IPS-20b (cell line): ENCODE measurements around the gene P3R3URF.
"Not testable (repeated sequence)": the region's sequence is repeated elsewhere in the genome, so short reads cannot be mapped to it uniquely, and the experiment has no call there.

Experiments used
- H3K27ac ChIP-seq: one replicate; pipeline ENCODE4 v1.5.1; 2013; ENCODE audit warnings: low read length
- H3K27me3 ChIP-seq: 2 replicates; pipeline ENCODE4 v1.6.1; 2013; ENCODE audit warnings: mild to moderate bottlenecking, low read length, inconsistent platforms; ENCODE audit not compliant: insufficient read depth
- H3K36me3 ChIP-seq: 2 replicates; pipeline ENCODE4 v1.6.1; 2013; ENCODE audit warnings: low read depth, mild to moderate bottlenecking, inconsistent platforms, low read length, moderate library complexity; ENCODE audit not compliant: insufficient read depth
- H3K4me1 ChIP-seq: 2 replicates; pipeline ENCODE4 v1.6.1; 2013; ENCODE audit warnings: mild to moderate bottlenecking, control low read depth, inconsistent platforms, low read length, moderate library complexity; ENCODE audit not compliant: insufficient read depth
- H3K4me3 ChIP-seq: 2 replicates; pipeline ENCODE4 v1.5.1; 2013; ENCODE audit warnings: mild to moderate bottlenecking, low read length, inconsistent platforms
- H3K9ac ChIP-seq: 2 replicates; pipeline ENCODE4 v1.6.1; 2013; ENCODE audit warnings: low read depth, mild to moderate bottlenecking, inconsistent platforms, low read length, moderate library complexity
- H3K9me3 ChIP-seq: 2 replicates; pipeline ENCODE4 v1.6.1; 2013; ENCODE audit warnings: mild to moderate bottlenecking, low read depth, low read length, inconsistent platforms; ENCODE audit not compliant: insufficient read depth

P3R3URF gene

DNA sequence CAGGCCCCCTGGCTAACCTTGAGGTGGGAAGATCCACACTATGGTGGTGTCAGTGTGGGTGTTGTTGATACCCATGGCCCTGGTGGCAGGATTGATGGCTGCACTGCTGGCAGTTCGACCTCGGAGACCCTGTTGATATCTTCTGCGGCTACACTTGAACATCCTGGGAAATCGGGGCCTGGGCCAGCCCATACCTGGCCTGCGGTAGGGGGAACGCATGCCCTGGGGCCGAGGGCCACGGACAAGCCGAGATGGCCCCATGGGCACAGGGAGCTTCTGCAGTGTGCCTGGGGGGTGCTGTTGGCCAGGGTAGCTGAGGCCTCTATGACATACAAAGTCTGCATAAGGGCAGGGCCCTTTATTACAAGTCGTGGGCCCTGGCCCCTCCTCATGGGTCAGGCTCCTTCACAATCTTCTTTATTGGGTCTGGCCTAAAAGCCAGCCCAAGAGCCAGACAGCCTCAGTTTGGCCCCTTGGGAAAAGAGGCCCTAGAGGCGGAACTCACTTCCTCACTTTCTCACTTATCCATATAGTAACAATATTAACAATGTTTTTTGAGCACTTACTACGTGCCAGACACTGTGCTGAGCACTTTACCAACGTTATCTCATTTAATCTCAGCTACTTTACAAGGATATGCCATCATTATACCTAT is at the start of gene P3R3URF:
P3R3URF (minus strand) TSS at position 278 of the 655 bp plus-strand sequence; CDS start at position 261, 17 bp downstream.
- Histone ChIP-seq H3K9me3 (no peaks in the 10 kb centered on the region), H3K27me3 (peaks cover 5% of the 10 kb centered on the region; the same call in 1 of the 2 replicates), H3K27ac (no peak within 1 kb of the TSS), H3K36me3 (no peaks in the 10 kb centered on the region), H3K4me1 (peaks cover 2% of the 10 kb centered on the region), H3K4me3 (no peak within 1 kb of the TSS), H3K9ac (no peak within 1 kb of the TSS)

DNA sequence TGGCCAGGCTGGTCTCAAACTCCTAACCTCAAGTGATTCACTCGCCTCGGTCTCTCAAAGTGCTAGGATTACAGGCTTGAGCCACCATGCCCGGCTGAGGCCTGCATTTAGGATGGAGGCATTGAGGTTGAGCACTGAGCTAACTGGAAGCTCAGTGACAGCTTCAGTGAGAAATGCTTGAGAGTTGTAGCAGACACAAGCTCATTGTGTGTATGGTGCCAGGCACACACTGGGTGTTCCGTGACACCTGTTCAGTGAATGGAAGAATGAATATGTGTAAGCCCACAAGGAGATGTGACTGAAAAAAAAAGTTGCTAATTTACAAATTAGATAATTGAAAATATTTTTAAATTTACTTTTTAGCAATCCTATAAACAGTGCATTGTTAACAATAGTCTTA is 48.7 kb upstream of the P3R3URF start:
- H3K27me3 ChIP-seq = no peaks in the 10 kb centered on the region

DNA sequence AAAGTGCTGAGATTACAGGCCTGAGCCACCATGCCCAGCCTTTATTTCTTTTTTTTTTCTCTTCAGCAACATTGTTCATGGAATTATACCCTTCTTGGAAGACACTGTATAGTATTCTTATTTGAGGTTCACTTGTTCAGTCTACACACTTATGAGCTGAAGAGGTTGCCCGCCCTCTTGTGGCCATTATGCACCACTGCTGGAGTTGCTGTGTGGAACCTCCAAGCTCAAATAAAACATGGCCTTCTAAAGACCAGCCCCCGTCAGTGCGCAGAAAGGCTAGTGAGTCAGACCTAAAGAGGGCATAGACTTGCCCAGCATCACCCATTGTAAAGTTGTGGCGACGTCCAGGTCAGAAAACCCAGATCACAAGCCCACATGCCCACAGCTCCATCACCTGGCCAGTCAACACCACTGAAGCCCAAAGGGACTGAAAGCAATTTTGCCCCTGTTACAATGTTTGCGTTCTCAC is 47.2 kb upstream of the P3R3URF start:
- Histone ChIP-seq H3K27ac (no peak overlapping the region), H3K4me3 (no peak overlapping the region), H3K27me3 (no peaks in the 10 kb centered on the region), H3K9ac (no peak overlapping the region), H3K9me3 (no peaks in the 10 kb centered on the region), H3K36me3 (no peaks in the 10 kb centered on the region), H3K4me1 (peaks cover 15% of the 10 kb centered on the region; the same call in 1 of the 2 replicates)

More for the DNA sequence above, 48.7 kb upstream of the P3R3URF start:
- Histone ChIP-seq H3K9me3 (no peaks in the 10 kb centered on the region), H3K4me3 (no peak overlapping the region), H3K27ac (no peak overlapping the region), H3K36me3 (no peaks in the 10 kb centered on the region), H3K9ac (no peak overlapping the region), H3K4me1 (peaks cover 15% of the 10 kb centered on the region; the same call in 1 of the 2 replicates)

DNA sequence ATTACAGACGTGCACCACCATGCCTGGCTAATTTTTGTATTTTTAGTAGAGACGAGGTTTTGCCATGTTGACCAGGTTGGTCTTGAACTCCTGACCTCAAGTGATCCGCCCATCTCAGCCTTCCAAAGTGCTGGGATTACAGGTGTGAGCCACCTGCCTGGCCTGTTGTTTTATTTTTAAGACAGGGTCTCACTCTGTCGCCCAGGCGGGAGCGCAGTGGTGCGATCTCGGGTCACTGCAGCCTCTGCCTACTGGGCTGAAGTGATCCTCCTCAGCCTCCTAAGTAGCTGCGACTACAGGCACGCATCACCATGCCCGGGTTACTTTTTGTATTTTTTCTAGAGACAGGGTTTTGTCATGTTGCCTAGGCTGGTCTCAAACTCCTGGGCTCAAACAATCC is 46.8 kb upstream of the P3R3URF start:
- not testable (repeated sequence) for H3K27me3 ChIP-seq, H3K4me3 ChIP-seq, H3K27ac ChIP-seq, H3K9ac ChIP-seq, H3K36me3 ChIP-seq, H3K9me3 ChIP-seq
- peaks cover 15% of the 10 kb centered on the region; the same call in 1 of the 2 replicates for H3K4me1 ChIP-seq

DNA sequence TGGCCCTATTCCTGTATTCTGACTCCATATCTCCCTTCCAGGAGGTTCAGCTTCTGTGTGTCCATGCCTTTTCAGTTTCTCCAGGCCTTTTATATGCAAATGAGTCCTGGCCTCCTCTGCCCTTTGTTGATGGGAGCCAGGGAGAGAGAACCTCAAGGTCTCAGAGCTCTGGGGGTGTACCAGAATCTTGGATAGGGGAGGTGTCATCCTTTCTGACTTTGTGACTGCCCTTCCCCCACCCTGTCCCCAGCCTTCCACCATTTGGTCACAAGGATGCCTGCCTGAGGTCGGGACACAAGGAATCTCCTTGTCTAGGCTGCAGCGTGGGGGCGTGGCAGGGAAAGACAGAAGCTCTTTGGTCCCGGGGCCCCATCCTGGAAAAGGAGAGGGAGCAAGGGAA is 45.5 kb upstream of the P3R3URF start:
- Histone ChIP-seq H3K9ac (peak overlapping the region; percentile 20; the same call in 1 of the 2 replicates), H3K27ac (no peak overlapping the region), H3K4me1 (peaks cover 15% of the 10 kb centered on the region; the same call in 1 of the 2 replicates), H3K27me3 (no peaks in the 10 kb centered on the region), H3K4me3 (peak overlapping the region; percentile 3; the same call in 1 of the 2 replicates), H3K9me3 (no peaks in the 10 kb centered on the region), H3K36me3 (no peaks in the 10 kb centered on the region)

DNA sequence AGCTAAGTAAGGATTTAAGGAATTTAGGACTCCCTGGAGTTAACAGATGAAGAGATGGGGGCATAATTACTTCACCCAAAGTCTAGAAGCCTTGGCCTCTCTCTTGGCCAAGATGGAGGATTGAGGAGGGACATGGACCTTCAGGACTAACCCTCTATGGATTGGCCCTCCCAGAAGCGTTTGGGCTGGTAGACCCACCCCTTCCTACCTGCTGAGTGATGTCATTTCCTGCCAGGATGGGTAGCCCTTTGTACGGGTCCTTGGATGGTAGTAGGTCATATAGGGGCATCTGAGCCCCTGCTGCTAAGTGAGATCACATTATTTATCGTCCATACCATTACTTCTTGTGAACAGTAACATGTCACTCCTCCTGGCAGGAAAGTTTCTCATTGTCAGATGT is 44.5 kb upstream of the P3R3URF start:
- Histone ChIP-seq H3K27ac (no peak overlapping the region), H3K9ac (no peak overlapping the region), H3K36me3 (no peaks in the 10 kb centered on the region), H3K4me1 (peaks cover 15% of the 10 kb centered on the region; the same call in 1 of the 2 replicates), H3K4me3 (no peak overlapping the region), H3K9me3 (no peaks in the 10 kb centered on the region), H3K27me3 (no peaks in the 10 kb centered on the region)

DNA sequence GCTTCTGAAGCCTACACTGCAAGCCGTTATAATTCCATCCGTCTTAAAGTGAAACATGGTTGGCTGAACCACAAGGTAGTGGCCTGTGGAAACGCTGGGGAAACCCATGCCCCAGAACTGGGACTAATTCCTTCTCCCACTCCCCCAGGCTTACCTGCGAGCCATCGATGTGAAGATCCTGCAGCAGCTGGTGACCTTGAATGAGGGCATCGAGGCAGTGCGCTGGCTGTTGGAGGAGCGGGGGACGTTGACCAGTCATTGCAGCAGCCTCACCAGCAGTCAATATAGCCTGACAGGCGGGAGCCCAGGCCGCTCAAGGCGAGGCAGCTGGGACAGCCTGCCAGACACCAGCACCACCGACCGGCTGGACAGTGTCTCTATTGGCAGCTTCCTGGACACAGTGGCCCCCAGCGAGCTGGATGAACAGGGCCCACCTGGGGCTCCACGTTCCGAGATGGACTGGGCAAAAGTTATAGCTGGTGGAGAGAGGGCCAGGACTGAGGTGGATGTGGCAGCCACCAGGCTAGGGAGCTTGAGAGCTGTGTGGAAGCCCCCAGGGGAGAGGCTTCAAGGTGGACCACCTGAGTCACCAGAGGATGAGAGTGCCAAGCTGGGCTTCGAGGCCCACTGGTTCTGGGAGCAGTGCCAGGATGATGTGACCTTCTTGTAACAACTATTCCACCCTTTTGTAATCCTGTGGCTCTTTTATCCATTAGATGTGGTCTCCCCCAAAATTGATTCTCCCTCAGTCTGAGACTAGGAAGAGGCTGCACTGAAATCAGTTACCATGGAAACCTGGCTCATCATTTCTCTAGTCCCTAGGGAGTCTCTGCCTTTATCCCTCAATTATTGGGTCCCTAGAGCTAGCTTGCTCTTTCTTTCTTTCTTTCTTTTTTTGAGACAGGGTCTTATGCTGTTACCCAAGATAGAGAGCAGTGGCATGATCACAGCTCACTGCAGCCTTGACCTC is 43.5 kb upstream of the P3R3URF start:
- no peak overlapping the region for H3K4me3 ChIP-seq
- no peak overlapping the region for H3K9ac ChIP-seq
- no peaks in the 10 kb centered on the region for H3K9me3 ChIP-seq
- peaks cover 15% of the 10 kb centered on the region; the same call in 1 of the 2 replicates for H3K4me1 ChIP-seq
- no peaks in the 10 kb centered on the region for H3K27me3 ChIP-seq
- no peaks in the 10 kb centered on the region for H3K36me3 ChIP-seq
- no peak overlapping the region for H3K27ac ChIP-seq

DNA sequence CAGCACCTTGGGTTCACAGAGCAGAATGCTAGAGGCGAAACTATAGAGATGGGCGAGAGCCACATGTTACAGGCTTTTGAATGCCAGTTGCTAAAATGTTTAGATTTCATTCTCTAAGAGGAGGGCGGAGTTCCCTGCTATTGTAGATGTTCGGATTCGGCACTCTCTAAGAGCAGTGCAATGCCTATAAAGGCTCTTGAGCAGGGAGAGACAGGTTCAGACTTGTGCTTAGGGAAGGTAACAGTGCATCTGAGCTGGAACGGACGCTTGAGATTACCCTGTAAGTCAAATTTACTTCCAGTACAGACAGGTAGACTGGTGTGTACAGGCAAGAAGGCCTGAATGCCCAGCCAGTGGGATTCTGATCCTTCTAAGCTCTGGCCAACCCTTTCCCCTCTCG is 42.2 kb upstream of the P3R3URF start:
- no peak overlapping the region for H3K27ac ChIP-seq
- no peaks in the 10 kb centered on the region for H3K36me3 ChIP-seq

DNA sequence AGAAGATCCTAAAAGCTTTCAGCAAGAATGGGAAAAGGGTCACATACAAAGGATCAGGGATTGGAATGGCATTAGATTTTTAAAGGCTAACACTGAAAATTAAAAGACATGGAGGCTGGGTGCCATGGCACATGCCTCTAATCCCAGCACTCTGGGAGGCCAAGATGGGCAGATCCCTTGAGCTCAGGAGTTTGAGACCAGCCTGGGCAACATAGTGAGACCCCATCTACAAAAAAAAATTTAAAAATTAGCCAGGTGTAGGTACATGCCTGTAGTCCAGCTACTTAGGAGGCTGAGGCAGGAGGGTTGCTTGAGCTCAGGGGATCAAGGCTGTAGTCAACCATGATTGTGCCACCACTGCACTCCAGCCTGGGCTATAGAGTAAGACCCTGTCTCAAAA is 39.2 kb upstream of the P3R3URF start:
- H3K27me3 ChIP-seq = no peaks in the 10 kb centered on the region
- H3K4me1 ChIP-seq = no peaks in the 10 kb centered on the region
- no peak overlapping the region for H3K4me3 ChIP-seq
- H3K9ac ChIP-seq = no peak overlapping the region
- no peak overlapping the region for H3K27ac ChIP-seq
- H3K9me3 ChIP-seq = no peaks in the 10 kb centered on the region
- no peaks in the 10 kb centered on the region for H3K36me3 ChIP-seq

More for the DNA sequence above, 42.2 kb upstream of the P3R3URF start:
- Histone ChIP-seq H3K9ac (no peak overlapping the region), H3K4me3 (no peak overlapping the region), H3K4me1 (peaks cover 15% of the 10 kb centered on the region; the same call in 1 of the 2 replicates), H3K9me3 (no peaks in the 10 kb centered on the region), H3K27me3 (no peaks in the 10 kb centered on the region)

DNA sequence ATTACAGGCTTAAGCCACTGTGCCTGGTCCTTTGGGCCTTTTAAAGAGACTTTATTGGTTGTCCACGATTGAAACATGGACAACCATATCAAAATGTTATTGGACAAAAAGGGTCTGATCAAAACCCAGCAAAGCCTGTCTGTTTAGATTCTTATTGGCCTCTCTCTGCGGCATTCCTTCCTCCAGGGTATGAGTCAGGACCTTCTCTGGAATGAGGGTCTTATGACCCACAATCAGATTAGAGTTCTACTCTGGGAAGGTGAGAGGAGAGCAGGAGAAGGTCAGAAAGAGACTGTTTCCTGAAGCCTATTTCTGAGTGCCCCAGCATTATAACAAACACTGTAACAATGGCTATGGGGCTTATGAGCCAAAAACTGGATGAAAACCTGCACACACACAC is 34.8 kb upstream of the P3R3URF start:
- H3K4me3 ChIP-seq = no peak overlapping the region
- H3K27ac ChIP-seq = no peak overlapping the region
- no peaks in the 10 kb centered on the region for H3K9me3 ChIP-seq
- no peaks in the 10 kb centered on the region for H3K36me3 ChIP-seq
- H3K9ac ChIP-seq = no peak overlapping the region
- H3K27me3 ChIP-seq = no peaks in the 10 kb centered on the region
- H3K4me1 ChIP-seq = no peaks in the 10 kb centered on the region

DNA sequence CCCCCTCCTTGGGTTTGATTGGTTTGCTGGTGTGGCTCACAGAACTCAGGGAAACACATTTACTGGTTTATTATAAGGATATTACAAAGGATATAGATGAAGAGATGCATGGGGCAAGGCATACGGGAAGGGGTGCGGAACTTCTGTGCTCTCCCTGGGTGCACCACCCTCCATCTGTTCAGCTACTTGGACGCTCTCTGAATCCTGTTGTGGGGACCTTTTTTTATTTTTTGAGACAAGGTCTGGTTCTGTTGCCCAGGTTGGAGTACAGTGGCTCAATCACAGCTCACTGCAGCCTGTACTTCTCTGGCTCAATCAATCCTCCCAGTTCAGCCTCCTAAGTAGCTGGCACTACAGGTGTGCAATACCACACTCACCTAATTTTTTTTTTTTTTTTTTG is 34.3 kb upstream of the P3R3URF start:
- Histone ChIP-seq H3K36me3 (no peaks in the 10 kb centered on the region), H3K27ac (no peak overlapping the region), H3K4me3 (no peak overlapping the region), H3K4me1 (no peaks in the 10 kb centered on the region), H3K9ac (no peak overlapping the region), H3K27me3 (no peaks in the 10 kb centered on the region), H3K9me3 (no peaks in the 10 kb centered on the region)
